IgD-negative memory B cell (primary cell): ENCODE measurements around the gene CCDC85C. TPM values are rescaled to one million over a fixed set of nuclear protein-coding genes. Genes with fewer than 3 reads are reported as not detected.

Source experiments
- H3K27ac Mint-ChIP-seq, 3 donors: one replicate each; pipeline ENCODE4 v1.8.0; 2020 to 2022; ENCODE audit warnings: mild to moderate bottlenecking in 3 of 3, mixed read lengths in 3 of 3, moderate library complexity in 1 of 3
- H3K27me3 Mint-ChIP-seq: one replicate; pipeline ENCODE4 v1.8.0; 2021; ENCODE audit warnings: mixed read lengths
- H3K36me3 Mint-ChIP-seq: one replicate; pipeline ENCODE4 v1.8.0; 2020; ENCODE audit warnings: mild to moderate bottlenecking, mixed read lengths
- H3K4me1 Mint-ChIP-seq, 3 donors: one replicate each; pipeline ENCODE4 v1.8.0; 2020 to 2022; ENCODE audit warnings: mixed read lengths in 3 of 3, mild to moderate bottlenecking in 1 of 3
- H3K4me3 Mint-ChIP-seq, 4 donors: one replicate each; pipeline ENCODE4 v1.8.0; 2020 to 2022; ENCODE audit warnings: mild to moderate bottlenecking in 4 of 4, mixed read lengths in 4 of 4, moderate library complexity in 3 of 4
- H3K9me3 Mint-ChIP-seq, 3 donors: one replicate each; pipeline ENCODE4 v1.8.0; 2020 to 2021; ENCODE audit warnings: mixed read lengths in 3 of 3, mild to moderate bottlenecking in 1 of 3
- polyA plus RNA-seq: library from polyadenylated mRNA; unstranded; fragments of 300-500 nt; fragmentation: Illumina TruSeq; gene quantifications from one replicate; pipeline ENCODE4 v1.2.3, GENCODE V29; 2021

Gene CCDC85C
- polyA plus RNA-seq, 1 donor from 2014 or later: 0.20 TPM

- H3K9me3 Mint-ChIP-seq: peaks cover 0 to 1% (median 0%) of the 10 kb centered on the region in 3 donors
Observed at GRCh38 chr14:99559286-99559990, 44.6 kb downstream of the CCDC85C start.

GRCh38 chr14:99556134-99556791 is 47.7 kb downstream of the CCDC85C start:
- H3K27me3 Mint-ChIP-seq: peaks cover 1% of the 10 kb centered on the region
- H3K4me3 Mint-ChIP-seq: no peak overlapping the region
- peaks cover 0 to 1% (median 0%) of the 10 kb centered on the region in 3 donors for H3K9me3 Mint-ChIP-seq
- H3K27ac Mint-ChIP-seq: no peak overlapping the region
- no peaks in the 10 kb centered on the region for H3K36me3 Mint-ChIP-seq
- no peaks in the 10 kb centered on the region for H3K4me1 Mint-ChIP-seq

More at GRCh38 chr14:99559286-99559990, 44.6 kb downstream of the CCDC85C start:
- no peak overlapping the region for H3K27ac Mint-ChIP-seq
- peaks cover 1% of the 10 kb centered on the region for H3K27me3 Mint-ChIP-seq
- no peaks in the 10 kb centered on the region for H3K4me1 Mint-ChIP-seq
- no peak overlapping the region for H3K4me3 Mint-ChIP-seq
- H3K36me3 Mint-ChIP-seq: no peaks in the 10 kb centered on the region

- Mint-ChIP-seq H3K9me3 (peaks cover 0 to 1% (median 0%) of the 10 kb centered on the region in 3 donors), H3K27ac (peak overlapping the region in 1 of 3 donors; percentile 59), H3K27me3 (peaks cover 4% of the 10 kb centered on the region), H3K36me3 (no peaks in the 10 kb centered on the region), H3K4me3 (peak overlapping the region in 1 of 4 donors; percentile 85), H3K4me1 (peaks cover 0 to 3% (median 0%) of the 10 kb centered on the region in 3 donors)
Observed at GRCh38 chr14:99554757-99555531, 49.1 kb downstream of the CCDC85C start.

GRCh38 chr14:99554184-99554583 is 49.8 kb downstream of the CCDC85C start:
- peaks cover 4% of the 10 kb centered on the region for H3K27me3 Mint-ChIP-seq
- H3K4me3 Mint-ChIP-seq: no peak overlapping the region
- H3K4me1 Mint-ChIP-seq: peaks cover 0 to 3% (median 0%) of the 10 kb centered on the region in 3 donors
- H3K27ac Mint-ChIP-seq: no peak overlapping the region
- peaks cover 0 to 1% (median 0%) of the 10 kb centered on the region in 3 donors for H3K9me3 Mint-ChIP-seq
- no peaks in the 10 kb centered on the region for H3K36me3 Mint-ChIP-seq

- no peak overlapping the region for H3K27ac Mint-ChIP-seq
- H3K4me3 Mint-ChIP-seq: no peak overlapping the region
- peaks cover 0 to 5% (median 0%) of the 10 kb centered on the region in 3 donors for H3K4me1 Mint-ChIP-seq
- H3K9me3 Mint-ChIP-seq: no peaks in the 10 kb centered on the region
- no peaks in the 10 kb centered on the region for H3K36me3 Mint-ChIP-seq
- peaks cover 9% of the 10 kb centered on the region for H3K27me3 Mint-ChIP-seq
Observed at GRCh38 chr14:99552572-99553216, 51.3 kb downstream of the CCDC85C start.

- no peak overlapping the region for H3K4me3 Mint-ChIP-seq
- H3K4me1 Mint-ChIP-seq: peaks cover 0 to 5% (median 0%) of the 10 kb centered on the region in 3 donors
- peaks cover 9% of the 10 kb centered on the region for H3K27me3 Mint-ChIP-seq
- no peak overlapping the region for H3K27ac Mint-ChIP-seq
- H3K9me3 Mint-ChIP-seq: no peaks in the 10 kb centered on the region
- H3K36me3 Mint-ChIP-seq: peaks cover 2% of the 10 kb centered on the region
Observed at GRCh38 chr14:99552021-99552553, 51.9 kb downstream of the CCDC85C start.

GRCh38 chr14:99551034-99551922 is 52.7 kb downstream of the CCDC85C start:
- H3K27ac Mint-ChIP-seq: no peak overlapping the region
- peaks cover 9% of the 10 kb centered on the region for H3K27me3 Mint-ChIP-seq
- peaks cover 0 to 5% (median 0%) of the 10 kb centered on the region in 3 donors for H3K4me1 Mint-ChIP-seq
- no peaks in the 10 kb centered on the region for H3K9me3 Mint-ChIP-seq
- H3K4me3 Mint-ChIP-seq: no peak overlapping the region
- peaks cover 2% of the 10 kb centered on the region for H3K36me3 Mint-ChIP-seq

GRCh38 chr14:99550387-99550992 is 53.5 kb downstream of the CCDC85C start:
- peaks cover 2% of the 10 kb centered on the region for H3K36me3 Mint-ChIP-seq
- no peak overlapping the region for H3K27ac Mint-ChIP-seq
- peaks cover 0 to 5% (median 0%) of the 10 kb centered on the region in 3 donors for H3K4me1 Mint-ChIP-seq
- no peaks in the 10 kb centered on the region for H3K9me3 Mint-ChIP-seq
- peaks cover 9% of the 10 kb centered on the region for H3K27me3 Mint-ChIP-seq
- H3K4me3 Mint-ChIP-seq: no peak overlapping the region

GRCh38 chr14:99549684-99550083 is 54.3 kb downstream of the CCDC85C start:
- H3K4me3 Mint-ChIP-seq: no peak overlapping the region
- H3K27me3 Mint-ChIP-seq: peaks cover 9% of the 10 kb centered on the region
- no peaks in the 10 kb centered on the region for H3K9me3 Mint-ChIP-seq
- H3K4me1 Mint-ChIP-seq: peaks cover 0 to 5% (median 0%) of the 10 kb centered on the region in 3 donors
- no peak overlapping the region for H3K27ac Mint-ChIP-seq
- H3K36me3 Mint-ChIP-seq: peaks cover 2% of the 10 kb centered on the region

GRCh38 chr14:99548871-99549515 is 55.0 kb downstream of the CCDC85C start:
- no peak overlapping the region for H3K4me3 Mint-ChIP-seq
- peaks cover 9% of the 10 kb centered on the region for H3K27me3 Mint-ChIP-seq
- H3K9me3 Mint-ChIP-seq: no peaks in the 10 kb centered on the region
- H3K36me3 Mint-ChIP-seq: peaks cover 2% of the 10 kb centered on the region
- peak overlapping the region in 1 of 3 donors; percentile 78 for H3K27ac Mint-ChIP-seq
- peaks cover 0 to 5% (median 0%) of the 10 kb centered on the region in 3 donors for H3K4me1 Mint-ChIP-seq

- Mint-ChIP-seq H3K4me1 (peaks cover 0 to 5% (median 0%) of the 10 kb centered on the region in 3 donors), H3K27me3 (peaks cover 9% of the 10 kb centered on the region), H3K9me3 (no peaks in the 10 kb centered on the region), H3K36me3 (peaks cover 2% of the 10 kb centered on the region), H3K4me3 (no peak overlapping the region), H3K27ac (no peak overlapping the region)
Observed at GRCh38 chr14:99548255-99548654, 55.8 kb downstream of the CCDC85C start.

- Mint-ChIP-seq H3K27me3 (peaks cover 9% of the 10 kb centered on the region), H3K36me3 (peaks cover 2% of the 10 kb centered on the region), H3K9me3 (no peaks in the 10 kb centered on the region), H3K27ac (no peak overlapping the region), H3K4me3 (no peak overlapping the region), H3K4me1 (peaks cover 0 to 5% (median 0%) of the 10 kb centered on the region in 3 donors)
Observed at GRCh38 chr14:99546234-99546879, 57.6 kb downstream of the CCDC85C start.
